ENCODE measurements around the gene CACNA2D1.

DNA sequence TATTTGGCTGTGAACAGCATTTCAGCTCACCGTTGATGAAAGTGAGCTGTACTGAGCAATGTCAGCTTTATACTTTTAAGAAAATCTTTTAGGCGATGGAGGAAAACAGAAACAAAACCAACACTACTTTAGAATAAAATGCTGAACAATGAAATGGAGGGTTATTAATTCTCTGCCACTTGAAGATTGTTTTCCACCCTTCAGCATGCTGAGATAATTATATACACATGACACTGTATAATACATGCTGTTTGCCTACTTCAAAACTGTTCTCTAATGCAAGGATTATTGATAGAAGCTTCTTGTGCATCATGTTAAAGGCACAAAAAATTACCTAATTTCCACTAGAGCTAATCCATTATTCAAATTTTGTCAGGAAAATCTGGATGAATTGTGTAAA, 66.8 kb downstream of the CACNA2D1 start:
- TF ChIP-seq FOXK2 (IDR thresholded peaks at IDR 0.05): no peak
- no peak for TF ChIP-seq FOXM1 (IDR thresholded peaks at IDR 0.05; ENCODE audit: borderline replicate concordance)
- TF ChIP-seq, protein P1, sequence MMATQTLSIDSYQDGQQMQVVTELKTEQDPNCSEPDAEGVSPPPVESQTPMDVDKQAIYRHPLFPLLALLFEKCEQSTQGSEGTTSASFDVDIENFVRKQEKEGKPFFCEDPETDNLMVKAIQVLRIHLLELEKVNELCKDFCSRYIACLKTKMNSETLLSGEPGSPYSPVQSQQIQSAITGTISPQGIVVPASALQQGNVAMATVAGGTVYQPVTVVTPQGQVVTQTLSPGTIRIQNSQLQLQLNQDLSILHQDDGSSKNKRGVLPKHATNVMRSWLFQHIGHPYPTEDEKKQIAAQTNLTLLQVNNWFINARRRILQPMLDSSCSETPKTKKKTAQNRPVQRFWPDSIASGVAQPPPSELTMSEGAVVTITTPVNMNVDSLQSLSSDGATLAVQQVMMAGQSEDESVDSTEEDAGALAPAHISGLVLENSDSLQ (IDR thresholded peaks at IDR 0.05): peak; percentile 70
- no peak for TF ChIP-seq SP1 (IDR thresholded peaks at IDR 0.05)
- no peak for TF ChIP-seq SUZ12 (IDR thresholded peaks at IDR 0.05)
- no peak for TF ChIP-seq ELF4 (IDR thresholded peaks at IDR 0.05)
- no peak for TF ChIP-seq FOXA1 (IDR thresholded peaks at IDR 0.05)
- TF ChIP-seq BHLHE40 (IDR thresholded peaks at IDR 0.05; ENCODE audit: borderline replicate concordance): no peak
- TF ChIP-seq L3MBTL2 (conservative IDR thresholded peaks at IDR 0.05): no peak
- TF ChIP-seq NFRKB (IDR thresholded peaks at IDR 0.05): no peak
- no peak for TF ChIP-seq ARNT (IDR thresholded peaks at IDR 0.05)
